Activated CD8-positive, alpha-beta memory T cell treated with anti-CD3 and anti-CD28 coated beads, Interleukin-2, amount 10 ng/mL, durations not matched to agents 7 days and 5 days (primary cell): Measurements from ENCODE around the gene GSC. TPM values are rescaled to one million over a fixed set of nuclear protein-coding genes. Genes with fewer than 3 reads are reported as not detected.

Source experiments
- ATAC-seq: fragments of 150-1000 bp; cut with Tn5 transposase; one replicate; pipeline ENCODE4 v1.10.0; 2021; ENCODE audit warnings: moderate library complexity
- CTCF ChIA-PET: fragments of 350-600 bp; sonication (Branson Sonifier 250); formaldehyde crosslinking; loops from one replicate; lab custom pipeline; 2021; ENCODE audit warnings: antibody characterized with exemption; lab: Charles Lee
- DNase-seq: peaks from one replicate; pipeline ENCODE4 v3.0.0-alpha.2; 2020
- H3K27ac Mint-ChIP-seq: one replicate; pipeline ENCODE4 v1.8.0; 2021; ENCODE audit warnings: mild to moderate bottlenecking, mixed read lengths
- H3K27me3 Mint-ChIP-seq: one replicate; pipeline ENCODE4 v1.8.0; 2021; ENCODE audit warnings: mixed read lengths
- H3K36me3 Mint-ChIP-seq: one replicate; pipeline ENCODE4 v1.8.0; 2021; ENCODE audit warnings: mild to moderate bottlenecking, mixed read lengths
- H3K4me1 Mint-ChIP-seq: one replicate; pipeline ENCODE4 v1.8.0; 2021; ENCODE audit warnings: mixed read lengths
- H3K4me3 Mint-ChIP-seq: one replicate; pipeline ENCODE4 v1.8.0; 2021; ENCODE audit warnings: mild to moderate bottlenecking, moderate library complexity, mixed read lengths
- H3K9me3 Mint-ChIP-seq: one replicate; pipeline ENCODE4 v1.8.0; 2022; ENCODE audit warnings: low read depth, mixed read lengths
- total RNA-seq, 2 experiments: library from RNA; stranded (reverse); gene quantifications; one replicate each; pipeline ENCODE4 v1.2.3, GENCODE V29; 2021

Gene GSC
- total RNA-seq, 2 experiments from 2014 or later: 0.23 TPM; not detected in 1

DNA sequence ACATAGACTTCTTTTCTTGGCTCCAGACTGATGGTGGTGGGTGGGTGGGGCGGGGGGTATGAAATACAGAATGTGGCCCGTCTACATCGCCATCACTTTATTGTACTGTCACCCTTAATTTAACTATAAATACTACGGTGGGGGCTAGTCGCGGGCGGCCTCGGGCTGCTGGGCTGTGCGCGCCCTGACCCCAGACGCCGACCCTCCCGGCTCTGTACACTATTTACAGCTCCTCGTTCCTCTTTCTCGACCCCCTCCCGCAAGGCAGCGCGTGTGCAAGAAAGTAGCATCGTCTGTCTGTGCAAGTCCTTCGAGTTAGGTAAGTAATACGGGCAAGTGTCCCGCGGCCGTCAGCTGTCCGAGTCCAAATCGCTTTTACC lies 1.8 kb downstream of the GSC start:
- CTCF ChIA-PET: no interaction called here
- Mint-ChIP-seq H3K4me1 (peaks cover 14% of the 10 kb centered on the region), H3K27me3 (peaks cover 88% of the 10 kb centered on the region), H3K9me3 (no peaks in the 10 kb centered on the region), H3K36me3 (peaks cover 2% of the 10 kb centered on the region), H3K27ac (peak overlapping the region; percentile 62), H3K4me3 (peak overlapping the region; percentile 68)
- ATAC-seq: no peak
- DNase-seq: no peak

DNA sequence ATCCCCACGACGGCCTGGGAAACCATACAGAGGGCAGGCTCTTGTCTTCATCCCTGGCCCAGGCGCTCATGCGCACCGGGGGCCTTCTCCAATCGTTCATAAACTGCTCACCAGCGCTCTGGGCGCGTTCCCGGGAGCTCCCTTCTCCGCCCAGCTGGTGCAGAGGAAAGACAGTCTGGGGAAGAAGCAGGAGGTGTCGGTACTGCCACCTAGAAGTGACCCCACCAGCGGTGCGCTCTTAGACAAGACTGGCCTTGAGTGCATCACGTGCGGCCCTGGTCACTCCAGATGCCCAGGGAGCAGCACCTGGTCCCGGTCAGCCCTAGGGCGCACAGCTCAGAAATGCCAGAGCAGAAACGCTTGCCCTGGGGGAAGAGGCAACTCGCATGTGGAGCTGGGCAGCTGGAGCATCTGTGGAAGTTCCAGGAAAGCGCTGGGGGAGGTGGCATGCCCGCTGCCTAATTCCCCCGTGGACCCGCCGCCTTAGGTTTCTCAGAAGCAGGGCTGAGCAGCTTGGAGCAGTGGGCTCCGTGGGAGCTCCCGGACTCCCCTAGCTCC lies 2.5 kb downstream of the GSC start:
- no peaks in the 10 kb centered on the region for H3K9me3 Mint-ChIP-seq
- DNase-seq: no peak
- no peak overlapping the region for H3K4me3 Mint-ChIP-seq
- no peak for ATAC-seq
- CTCF ChIA-PET: no interaction called here
- peaks cover 87% of the 10 kb centered on the region for H3K27me3 Mint-ChIP-seq
- no peak overlapping the region for H3K27ac Mint-ChIP-seq
- H3K4me1 Mint-ChIP-seq: peaks cover 14% of the 10 kb centered on the region
- H3K36me3 Mint-ChIP-seq: peaks cover 1% of the 10 kb centered on the region

DNA sequence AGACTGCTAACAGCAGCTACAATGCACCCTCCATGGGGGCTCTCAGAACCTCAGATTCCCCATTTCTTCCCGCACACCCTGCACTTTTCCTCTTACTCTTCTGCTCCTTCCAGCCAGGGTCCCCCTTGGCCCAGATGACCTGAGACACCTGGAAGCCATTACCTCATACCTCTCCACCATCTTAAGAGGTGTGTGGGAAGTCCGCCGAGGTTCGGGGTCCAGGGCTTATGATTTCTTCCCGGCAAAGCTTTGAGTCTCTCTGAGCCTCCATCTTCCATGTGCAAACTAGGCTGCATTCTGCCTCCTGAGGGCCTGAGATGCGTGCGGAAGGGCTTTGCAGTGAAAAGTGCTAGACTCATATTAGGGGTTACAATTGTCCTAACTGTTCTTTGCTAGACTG lies 5.3 kb downstream of the GSC start:
- Mint-ChIP-seq H3K27ac (no peak overlapping the region), H3K4me1 (peaks cover 11% of the 10 kb centered on the region)

DNA sequence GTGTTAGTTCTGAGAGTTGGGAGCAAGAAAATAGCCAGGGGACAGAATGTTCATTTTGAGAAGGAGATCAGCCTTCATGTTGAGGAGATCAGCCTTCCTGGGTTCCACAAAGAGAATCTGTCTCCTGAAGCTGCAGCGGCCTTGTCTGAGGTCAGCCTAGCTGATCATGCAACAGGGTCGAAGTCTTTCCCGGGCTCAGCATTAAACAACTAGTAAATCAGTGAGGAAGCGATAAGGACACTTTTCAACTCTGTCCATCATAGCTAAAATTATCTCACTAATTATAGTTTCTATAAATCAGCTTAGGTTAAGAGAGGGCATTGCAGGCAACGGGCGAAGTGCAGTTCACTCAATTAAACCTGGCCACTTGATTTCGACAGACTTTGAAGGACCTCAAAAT lies 7.5 kb downstream of the GSC start:
- H3K27me3 Mint-ChIP-seq: peaks cover 59% of the 10 kb centered on the region
- H3K36me3 Mint-ChIP-seq: no peaks in the 10 kb centered on the region
- no peak for DNase-seq
- no peaks in the 10 kb centered on the region for H3K9me3 Mint-ChIP-seq
- CTCF ChIA-PET: no interaction called here
- no peak for ATAC-seq
- H3K4me3 Mint-ChIP-seq: no peak overlapping the region
- no peak overlapping the region for H3K27ac Mint-ChIP-seq
- H3K4me1 Mint-ChIP-seq: no peaks in the 10 kb centered on the region

More for the DNA sequence above, 5.3 kb downstream of the GSC start:
- H3K36me3 Mint-ChIP-seq: no peaks in the 10 kb centered on the region
- CTCF ChIA-PET: no interaction called here
- ATAC-seq (no peak), DNase-seq (no peak)
- H3K27me3 Mint-ChIP-seq: peaks cover 76% of the 10 kb centered on the region
- H3K9me3 Mint-ChIP-seq: no peaks in the 10 kb centered on the region
- H3K4me3 Mint-ChIP-seq: no peak overlapping the region

DNA sequence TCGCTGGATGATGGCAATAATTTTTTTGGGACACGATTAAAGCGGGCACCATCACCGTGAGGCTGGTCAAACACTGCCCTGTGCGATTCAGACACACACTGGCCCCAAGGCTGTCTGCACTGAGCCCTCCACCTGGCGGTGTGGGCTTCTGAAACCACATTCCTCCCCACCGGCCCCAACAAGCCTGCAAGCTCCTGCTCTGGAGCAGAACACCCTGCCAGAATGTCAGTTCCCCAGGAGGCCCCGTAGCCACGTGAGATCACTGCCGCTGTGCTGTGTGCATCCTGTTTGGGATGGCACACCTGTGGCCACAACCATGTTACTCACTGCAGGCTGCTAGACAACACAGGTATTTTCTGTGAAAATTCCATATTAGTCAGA lies 7.9 kb downstream of the GSC start:
- no peak for ATAC-seq
- Mint-ChIP-seq H3K27ac (no peak overlapping the region), H3K27me3 (peaks cover 54% of the 10 kb centered on the region), H3K4me1 (no peaks in the 10 kb centered on the region), H3K4me3 (no peak overlapping the region), H3K9me3 (no peaks in the 10 kb centered on the region), H3K36me3 (no peaks in the 10 kb centered on the region)
- no peak for DNase-seq
- CTCF ChIA-PET: no interaction called here

DNA sequence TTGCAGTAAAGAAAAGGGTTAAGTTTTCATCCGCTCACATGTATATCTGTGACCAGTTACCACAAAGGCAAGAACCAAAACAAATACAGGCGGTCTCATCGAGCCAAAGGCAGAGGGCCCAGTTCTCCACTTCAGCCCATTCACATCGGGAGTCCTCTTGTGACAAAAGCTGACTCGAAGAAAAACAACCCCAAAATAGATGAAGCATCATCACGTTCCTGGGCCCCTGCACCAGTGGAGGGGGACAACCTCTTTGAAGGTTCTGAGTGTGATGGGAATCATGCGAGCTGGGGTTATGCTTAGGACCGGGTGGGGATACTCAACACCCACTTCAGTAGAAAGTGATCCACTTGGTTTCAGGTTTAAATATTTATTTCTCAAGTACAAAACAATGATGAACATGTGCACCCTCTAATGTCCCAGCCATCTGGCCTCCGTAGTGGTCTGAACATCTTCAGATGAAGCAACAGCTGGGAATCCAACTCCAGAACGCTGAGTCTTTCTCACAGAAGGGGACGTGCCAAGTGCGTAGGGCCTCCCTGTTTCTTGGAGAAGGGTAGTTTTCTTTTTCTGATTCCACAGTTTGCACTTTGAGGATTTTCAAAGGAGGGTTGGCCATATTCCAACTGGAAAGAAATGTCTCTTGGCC lies 8.4 kb downstream of the GSC start:
- DNase-seq (no peak), ATAC-seq (no peak)
- H3K4me1 Mint-ChIP-seq: no peaks in the 10 kb centered on the region
- no peak overlapping the region for H3K27ac Mint-ChIP-seq
- no peaks in the 10 kb centered on the region for H3K36me3 Mint-ChIP-seq
- H3K27me3 Mint-ChIP-seq: peaks cover 50% of the 10 kb centered on the region
- no peaks in the 10 kb centered on the region for H3K9me3 Mint-ChIP-seq
- H3K4me3 Mint-ChIP-seq: no peak overlapping the region
- CTCF ChIA-PET: no interaction called here

DNA sequence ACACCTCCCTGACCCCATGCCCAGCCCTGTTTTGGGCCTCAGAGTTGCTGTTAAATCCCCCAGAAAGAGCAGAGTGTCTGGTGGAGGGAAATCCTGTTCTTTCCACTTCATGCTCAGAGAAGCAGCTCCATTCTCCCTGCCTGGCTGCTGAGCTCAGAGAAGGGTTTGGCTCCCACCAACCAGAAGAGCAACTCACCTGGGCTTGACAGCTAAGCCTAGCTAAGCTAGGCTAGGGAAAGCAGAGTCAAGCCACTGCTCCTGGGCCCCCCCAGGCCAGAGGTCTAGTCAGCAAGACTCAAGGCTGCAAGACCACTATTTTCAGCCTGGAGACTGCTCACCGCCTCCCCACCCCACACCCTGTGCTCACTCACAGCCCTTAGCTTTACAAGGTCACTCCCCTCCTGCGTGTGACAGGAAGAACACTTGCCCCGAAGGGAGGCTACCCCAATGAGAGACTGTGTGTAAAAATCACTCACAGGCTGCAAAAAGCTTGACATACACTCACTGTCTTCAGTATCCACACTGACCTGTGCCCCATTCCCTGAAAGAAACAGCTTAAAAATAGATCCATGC lies 13.5 kb downstream of the GSC start:
- CTCF ChIA-PET: no interaction called here
- ATAC-seq (no peak), DNase-seq (no peak)
- Mint-ChIP-seq H3K9me3 (no peaks in the 10 kb centered on the region), H3K36me3 (no peaks in the 10 kb centered on the region), H3K27ac (no peak overlapping the region), H3K4me1 (no peaks in the 10 kb centered on the region), H3K4me3 (no peak overlapping the region), H3K27me3 (peaks cover 8% of the 10 kb centered on the region)

DNA sequence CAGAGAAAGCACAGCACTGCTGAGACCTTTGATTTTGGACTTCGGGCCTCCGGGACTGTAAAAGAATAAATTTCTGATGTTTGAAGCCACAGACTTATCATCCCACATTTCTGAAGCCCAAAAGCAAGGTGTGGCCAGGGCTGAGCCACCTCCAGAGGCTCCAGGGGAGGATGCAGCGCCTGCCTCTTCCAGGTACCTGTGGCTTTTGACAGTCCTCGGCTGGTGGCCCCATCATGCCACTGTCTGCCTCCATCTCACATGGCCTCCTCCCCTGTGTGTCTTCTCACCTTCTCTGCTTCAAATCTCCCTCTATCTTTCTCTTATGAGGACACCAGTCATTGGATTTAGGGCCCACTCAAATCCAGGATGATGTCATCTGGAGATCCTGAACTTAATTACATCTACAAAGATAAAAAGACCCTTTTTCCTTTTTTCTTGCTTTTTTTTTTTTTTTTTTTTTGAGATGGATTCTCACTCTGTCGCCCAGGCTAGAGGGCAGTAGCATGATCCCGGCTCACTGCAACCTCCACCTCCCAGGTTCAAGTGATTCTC lies 15.4 kb downstream of the GSC start:
- H3K4me1 Mint-ChIP-seq: no peaks in the 10 kb centered on the region
- no peak for DNase-seq
- H3K27ac Mint-ChIP-seq: no peak overlapping the region
- H3K27me3 Mint-ChIP-seq: peaks cover 2% of the 10 kb centered on the region
- H3K9me3 Mint-ChIP-seq: no peaks in the 10 kb centered on the region
- H3K36me3 Mint-ChIP-seq: no peaks in the 10 kb centered on the region
- ATAC-seq: no peak
- no peak overlapping the region for H3K4me3 Mint-ChIP-seq
- CTCF ChIA-PET: no interaction called here

DNA sequence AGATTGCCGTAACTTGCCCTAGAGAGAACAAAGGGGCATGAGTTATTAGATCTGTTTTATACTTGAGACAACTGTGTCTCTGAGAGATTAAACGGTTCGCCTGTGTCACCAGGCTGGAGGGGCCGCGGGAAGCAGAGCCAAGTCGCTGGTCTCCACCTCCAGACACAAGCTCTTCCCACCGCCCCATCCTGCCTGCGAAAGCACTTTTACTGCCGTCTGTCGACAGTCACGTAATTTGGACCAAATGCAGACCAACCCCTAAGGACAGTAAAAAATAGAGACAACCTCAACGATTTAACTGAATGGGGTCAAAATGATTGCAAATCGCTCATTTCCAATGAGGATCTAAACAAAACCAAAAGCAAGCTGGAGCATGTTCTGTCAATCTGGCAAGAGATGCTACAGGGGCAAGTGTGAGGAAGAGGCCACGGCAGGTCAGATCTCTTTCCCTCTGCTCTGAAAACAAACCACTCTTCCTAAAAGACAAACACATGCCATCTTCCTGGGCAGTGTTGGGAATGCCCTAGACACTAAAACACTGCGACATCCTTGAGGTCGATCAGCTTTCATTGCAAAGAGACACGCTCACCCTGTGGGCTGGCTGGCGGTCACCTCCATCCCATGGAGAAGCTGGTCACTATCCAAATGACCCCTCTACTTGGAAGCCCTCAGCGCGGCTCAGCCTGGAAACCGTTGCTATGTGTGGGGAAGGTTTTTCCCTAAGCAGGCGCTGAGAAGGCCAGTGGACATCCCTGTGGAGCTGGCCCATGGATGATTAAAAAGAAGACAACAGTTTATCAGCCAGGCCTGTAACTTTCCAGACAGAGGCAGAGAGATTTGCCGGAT lies 17.1 kb downstream of the GSC start:
- no peaks in the 10 kb centered on the region for H3K9me3 Mint-ChIP-seq

DNA sequence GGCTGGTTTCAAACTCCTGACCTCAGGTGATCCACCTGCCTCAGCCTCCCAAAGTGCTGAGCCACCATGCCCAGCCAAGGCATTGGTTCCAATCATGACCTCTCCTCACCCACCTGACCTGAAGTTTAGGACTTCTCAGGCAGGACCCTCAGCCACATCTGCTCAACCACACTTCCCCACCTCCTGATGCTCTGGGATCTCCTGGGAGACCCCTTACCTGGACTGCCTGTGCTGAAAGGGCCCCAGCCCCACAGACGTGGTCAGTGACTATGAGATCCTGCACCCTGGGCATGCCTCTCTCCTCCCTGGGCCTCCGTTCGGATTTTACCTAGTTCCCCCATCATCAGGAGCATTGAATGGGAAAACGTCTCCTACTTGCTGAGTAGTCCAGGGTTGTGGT lies 18.0 kb downstream of the GSC start:
- ATAC-seq (no peak), DNase-seq (no peak)
- no peaks in the 10 kb centered on the region for H3K4me1 Mint-ChIP-seq
- H3K36me3 Mint-ChIP-seq: no peaks in the 10 kb centered on the region
- H3K9me3 Mint-ChIP-seq: no peaks in the 10 kb centered on the region
- no peak overlapping the region for H3K4me3 Mint-ChIP-seq
- CTCF ChIA-PET: no interaction called here
- peaks cover 4% of the 10 kb centered on the region for H3K27me3 Mint-ChIP-seq
- no peak overlapping the region for H3K27ac Mint-ChIP-seq

More for the DNA sequence above, 17.1 kb downstream of the GSC start:
- DNase-seq: no peak
- Mint-ChIP-seq H3K36me3 (no peaks in the 10 kb centered on the region), H3K27me3 (peaks cover 4% of the 10 kb centered on the region), H3K4me1 (no peaks in the 10 kb centered on the region), H3K27ac (no peak overlapping the region), H3K4me3 (no peak overlapping the region)
- no peak for ATAC-seq
- CTCF ChIA-PET: no interaction called here

DNA sequence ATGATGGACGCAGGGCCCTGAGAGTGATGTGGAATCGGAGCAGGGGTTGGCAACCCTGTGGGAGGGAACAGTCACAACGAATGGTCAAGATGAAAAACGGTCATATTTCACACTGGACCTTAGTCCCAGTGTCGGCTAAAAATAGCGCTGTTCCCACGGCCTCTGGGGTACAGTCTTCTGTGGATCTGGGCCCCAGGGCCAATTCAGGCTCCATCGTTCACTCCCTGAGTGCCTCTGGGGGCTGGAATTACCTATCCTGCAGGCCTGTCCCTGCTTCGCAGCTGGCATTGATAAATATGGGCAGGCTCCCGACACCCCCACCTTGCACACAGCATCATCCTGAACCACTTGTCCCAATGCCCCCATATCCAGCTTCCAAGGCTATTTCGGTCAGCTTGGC lies 18.6 kb downstream of the GSC start:
- Mint-ChIP-seq H3K4me1 (no peaks in the 10 kb centered on the region), H3K4me3 (no peak overlapping the region), H3K9me3 (no peaks in the 10 kb centered on the region), H3K27ac (no peak overlapping the region), H3K27me3 (peaks cover 4% of the 10 kb centered on the region), H3K36me3 (no peaks in the 10 kb centered on the region)
- ATAC-seq (no peak), DNase-seq (no peak)
- CTCF ChIA-PET: no interaction called here

DNA sequence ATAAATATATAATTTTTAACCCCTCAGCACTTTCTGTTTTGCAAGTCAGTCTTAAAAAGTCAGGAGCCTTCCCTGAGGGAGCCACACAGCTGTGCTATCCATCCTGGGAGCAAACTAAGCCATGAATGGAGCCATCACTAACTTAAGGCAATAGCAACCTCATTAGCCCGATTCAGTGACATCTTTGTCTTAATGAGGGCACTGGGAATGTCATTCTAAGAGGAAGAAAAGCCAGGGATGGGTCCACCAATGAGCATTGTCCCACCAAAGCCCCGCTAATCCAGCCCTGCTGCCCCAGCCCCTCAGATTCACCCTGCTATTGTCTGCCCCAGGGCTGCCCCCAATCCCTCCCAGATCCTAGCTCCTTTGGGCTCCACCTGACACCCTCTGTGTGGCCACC lies 19.5 kb downstream of the GSC start:
- DNase-seq (no peak), ATAC-seq (no peak)
- Mint-ChIP-seq H3K4me1 (no peaks in the 10 kb centered on the region), H3K27ac (no peak overlapping the region), H3K4me3 (no peak overlapping the region), H3K9me3 (no peaks in the 10 kb centered on the region), H3K36me3 (no peaks in the 10 kb centered on the region), H3K27me3 (peaks cover 4% of the 10 kb centered on the region)
- CTCF ChIA-PET: interaction anchor here (0.8 kb wide), 1 partner anchor 21 kb away, joined by 3 read pairs; no protein-coding TSS in a partner anchor

DNA sequence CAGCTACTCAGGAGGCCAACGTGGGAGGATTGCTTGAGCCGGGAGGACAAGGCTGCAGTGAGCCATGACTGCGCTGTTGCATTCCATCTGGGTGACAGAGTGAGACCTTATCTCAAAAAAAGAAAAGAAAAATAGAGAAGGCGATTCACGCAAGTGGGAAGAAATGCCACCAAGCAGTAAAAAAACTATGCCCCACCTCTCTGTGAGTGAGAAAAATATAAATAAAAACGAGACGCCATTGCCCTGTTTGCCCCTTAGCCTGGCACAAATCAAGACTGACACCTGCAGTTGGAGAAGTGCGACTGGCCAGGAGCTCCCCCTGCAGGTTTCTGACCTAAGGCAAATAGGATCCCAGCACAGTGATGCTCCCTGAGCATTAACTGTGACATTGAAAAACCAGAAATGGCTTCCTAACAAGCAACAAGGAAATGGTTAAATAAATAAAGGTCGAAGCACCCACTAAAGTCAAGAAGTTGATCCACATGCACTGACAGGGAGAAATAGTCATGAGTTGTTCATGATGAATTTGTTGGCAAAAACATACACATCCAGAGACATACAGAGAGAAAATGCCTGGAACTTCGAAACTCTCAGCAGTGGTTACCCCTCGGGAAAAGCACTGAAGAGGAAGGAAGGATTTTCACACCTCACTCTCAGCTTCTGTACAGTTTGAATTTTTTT lies 21.1 kb downstream of the GSC start:
- ATAC-seq (peak; percentile 49), DNase-seq (peak; percentile 46)
- CTCF ChIA-PET: interaction anchor here (0.7 to 1.5 kb wide), 5 partner anchors 59 to 288 kb away, joined by 3 to 5 read pairs (median 3); no protein-coding TSS in a partner anchor

More for the DNA sequence above, 21.1 kb downstream of the GSC start:
- Mint-ChIP-seq H3K27me3 (peaks cover 4% of the 10 kb centered on the region), H3K27ac (no peak overlapping the region), H3K4me3 (no peak overlapping the region), H3K9me3 (no peaks in the 10 kb centered on the region), H3K36me3 (no peaks in the 10 kb centered on the region), H3K4me1 (no peaks in the 10 kb centered on the region)
